Endothelial cell (in vitro differentiated cells): ENCODE results near the gene SNX5. TPM values are rescaled to one million over a fixed set of nuclear protein-coding genes. Genes with fewer than 3 reads are reported as not detected.

Experiments used
- DNase-seq: peaks from one replicate; pipeline ENCODE4 v3.0.0; 2021; ENCODE audit warnings: low spot score
- H3K27ac Mint-ChIP-seq: one replicate; pipeline ENCODE4 v1.8.0; 2021; ENCODE audit warnings: mixed read lengths, inconsistent platforms; ENCODE audit not compliant: unreplicated experiment
- H3K27me3 Mint-ChIP-seq: one replicate; pipeline ENCODE4 v1.8.0; 2021; ENCODE audit warnings: mild to moderate bottlenecking, moderate library complexity, mixed read lengths, inconsistent platforms; ENCODE audit not compliant: unreplicated experiment
- H3K36me3 Mint-ChIP-seq: one replicate; pipeline ENCODE4 v1.8.0; 2021; ENCODE audit warnings: mild to moderate bottlenecking, low read depth, mixed read lengths, inconsistent platforms; ENCODE audit not compliant: unreplicated experiment
- H3K4me1 Mint-ChIP-seq: one replicate; pipeline ENCODE4 v1.8.0; 2021; ENCODE audit warnings: mild to moderate bottlenecking, mixed read lengths, inconsistent platforms; ENCODE audit not compliant: unreplicated experiment
- H3K4me3 Mint-ChIP-seq: one replicate; pipeline ENCODE4 v1.8.0; 2021; ENCODE audit warnings: mild to moderate bottlenecking, mixed read lengths, inconsistent platforms; ENCODE audit not compliant: unreplicated experiment
- H3K9me3 Mint-ChIP-seq: one replicate; pipeline ENCODE4 v1.8.0; 2021; ENCODE audit warnings: mixed read lengths, inconsistent platforms; ENCODE audit not compliant: unreplicated experiment
- total RNA-seq: library from RNA; stranded (reverse); fragmentation: NEBNext Ultra II Directional; extraction: Animal tissue kit (Norgen Biotek cat#: 25700); gene quantifications from one replicate; pipeline ENCODE4 v1.2.1, GENCODE V29; 2021; ENCODE audit not compliant: unreplicated experiment
- TF ChIP-seq, protein P1 (sequence below): fragments of 200-600 bp; sonication (generic); IDR thresholded peaks from one replicate; pipeline ENCODE4 v1.5.0; 2021; ENCODE audit warnings: antibody characterized with exemption; ENCODE audit not compliant: unreplicated experiment

The SNX5 gene
- total RNA-seq, 1 donor from 2014 or later, result 61.7 TPM

DNA sequence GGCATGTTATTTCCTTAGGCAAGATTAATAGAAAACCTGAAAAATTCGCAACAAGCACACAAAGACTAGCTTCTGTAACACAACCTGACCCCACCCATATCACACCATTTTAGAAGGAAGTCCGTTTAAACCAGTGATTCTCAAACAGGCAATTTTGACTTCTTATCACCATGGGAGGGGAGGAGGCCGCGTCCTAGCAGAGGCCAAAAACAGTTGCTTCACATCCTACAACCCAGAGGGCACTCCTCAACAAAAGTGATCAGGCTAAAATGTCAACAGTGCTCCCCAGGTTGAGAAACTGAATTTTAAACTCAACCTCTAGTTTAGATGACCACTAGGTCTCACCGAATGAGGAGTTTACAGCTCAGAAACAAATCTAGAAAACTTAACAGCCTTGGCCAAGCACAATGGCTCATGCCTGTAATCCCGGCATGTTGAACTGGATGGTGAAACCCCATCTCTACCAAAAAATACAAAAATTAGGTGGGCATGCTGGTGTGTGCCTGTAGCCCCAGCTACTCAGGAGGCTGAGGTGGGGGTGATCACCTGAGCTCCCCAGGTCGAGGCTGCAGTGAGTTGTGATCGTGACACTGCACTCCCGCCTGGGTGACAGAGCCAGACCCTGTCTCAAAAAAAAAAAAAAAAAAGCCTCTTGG lies 3.4 kb downstream of the SNX5 start:
- Mint-ChIP-seq H3K4me3 (no peak overlapping the region), H3K27me3 (peaks cover 5% of the 10 kb centered on the region), H3K36me3 (peaks cover 5% of the 10 kb centered on the region), H3K9me3 (no peaks in the 10 kb centered on the region), H3K27ac (peak overlapping the region; percentile 80), H3K4me1 (peaks cover 44% of the 10 kb centered on the region)
- no peak for DNase-seq
- TF ChIP-seq, protein P1, sequence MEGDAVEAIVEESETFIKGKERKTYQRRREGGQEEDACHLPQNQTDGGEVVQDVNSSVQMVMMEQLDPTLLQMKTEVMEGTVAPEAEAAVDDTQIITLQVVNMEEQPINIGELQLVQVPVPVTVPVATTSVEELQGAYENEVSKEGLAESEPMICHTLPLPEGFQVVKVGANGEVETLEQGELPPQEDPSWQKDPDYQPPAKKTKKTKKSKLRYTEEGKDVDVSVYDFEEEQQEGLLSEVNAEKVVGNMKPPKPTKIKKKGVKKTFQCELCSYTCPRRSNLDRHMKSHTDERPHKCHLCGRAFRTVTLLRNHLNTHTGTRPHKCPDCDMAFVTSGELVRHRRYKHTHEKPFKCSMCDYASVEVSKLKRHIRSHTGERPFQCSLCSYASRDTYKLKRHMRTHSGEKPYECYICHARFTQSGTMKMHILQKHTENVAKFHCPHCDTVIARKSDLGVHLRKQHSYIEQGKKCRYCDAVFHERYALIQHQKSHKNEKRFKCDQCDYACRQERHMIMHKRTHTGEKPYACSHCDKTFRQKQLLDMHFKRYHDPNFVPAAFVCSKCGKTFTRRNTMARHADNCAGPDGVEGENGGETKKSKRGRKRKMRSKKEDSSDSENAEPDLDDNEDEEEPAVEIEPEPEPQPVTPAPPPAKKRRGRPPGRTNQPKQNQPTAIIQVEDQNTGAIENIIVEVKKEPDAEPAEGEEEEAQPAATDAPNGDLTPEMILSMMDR, result no peak

DNA sequence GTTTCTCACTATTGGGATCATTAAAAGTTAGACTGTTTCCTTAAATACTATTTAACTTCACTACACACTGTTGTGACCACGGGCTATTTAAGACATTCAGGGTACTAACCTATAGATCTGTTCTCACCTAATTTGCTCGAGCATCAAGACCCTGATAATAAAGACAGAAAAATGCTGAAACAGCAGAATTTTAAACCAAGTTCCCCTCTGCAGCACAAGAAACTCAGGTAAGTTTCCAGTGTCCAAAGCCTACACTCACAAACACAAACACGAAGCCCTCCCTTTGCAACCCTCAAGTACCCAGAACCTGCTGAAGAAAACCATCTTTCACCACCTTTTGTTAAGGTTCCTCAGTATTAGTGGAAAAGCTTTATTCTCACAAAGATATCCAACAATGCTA lies 4.0 kb downstream of the SNX5 start:
- Mint-ChIP-seq H3K27me3 (peaks cover 2% of the 10 kb centered on the region), H3K4me1 (peaks cover 43% of the 10 kb centered on the region), H3K36me3 (peaks cover 3% of the 10 kb centered on the region), H3K4me3 (no peak overlapping the region), H3K9me3 (no peaks in the 10 kb centered on the region), H3K27ac (peak overlapping the region; percentile 37)
- TF ChIP-seq, protein P1, result no peak
- no peak for DNase-seq

DNA sequence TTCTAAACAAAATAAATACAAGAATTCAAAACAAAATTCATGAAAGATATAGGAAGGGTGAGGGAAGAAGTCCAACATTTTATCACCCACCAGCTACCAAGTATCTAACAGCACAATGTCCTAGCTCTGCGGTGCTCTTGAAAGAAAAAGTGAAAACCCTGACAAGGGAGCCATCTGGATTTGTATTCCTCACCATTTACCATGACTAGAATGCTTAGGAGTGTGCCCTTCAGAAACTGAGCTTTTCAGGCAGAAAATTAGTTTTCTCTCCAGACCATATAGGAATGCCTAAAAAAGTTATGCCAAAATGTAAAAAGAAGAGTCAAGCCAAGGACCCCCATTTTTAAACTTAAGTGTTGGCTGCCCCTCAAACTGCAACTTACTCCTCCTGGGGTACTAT lies 4.5 kb downstream of the SNX5 start:
- Mint-ChIP-seq H3K4me3 (no peak overlapping the region), H3K36me3 (no peaks in the 10 kb centered on the region)

DNA sequence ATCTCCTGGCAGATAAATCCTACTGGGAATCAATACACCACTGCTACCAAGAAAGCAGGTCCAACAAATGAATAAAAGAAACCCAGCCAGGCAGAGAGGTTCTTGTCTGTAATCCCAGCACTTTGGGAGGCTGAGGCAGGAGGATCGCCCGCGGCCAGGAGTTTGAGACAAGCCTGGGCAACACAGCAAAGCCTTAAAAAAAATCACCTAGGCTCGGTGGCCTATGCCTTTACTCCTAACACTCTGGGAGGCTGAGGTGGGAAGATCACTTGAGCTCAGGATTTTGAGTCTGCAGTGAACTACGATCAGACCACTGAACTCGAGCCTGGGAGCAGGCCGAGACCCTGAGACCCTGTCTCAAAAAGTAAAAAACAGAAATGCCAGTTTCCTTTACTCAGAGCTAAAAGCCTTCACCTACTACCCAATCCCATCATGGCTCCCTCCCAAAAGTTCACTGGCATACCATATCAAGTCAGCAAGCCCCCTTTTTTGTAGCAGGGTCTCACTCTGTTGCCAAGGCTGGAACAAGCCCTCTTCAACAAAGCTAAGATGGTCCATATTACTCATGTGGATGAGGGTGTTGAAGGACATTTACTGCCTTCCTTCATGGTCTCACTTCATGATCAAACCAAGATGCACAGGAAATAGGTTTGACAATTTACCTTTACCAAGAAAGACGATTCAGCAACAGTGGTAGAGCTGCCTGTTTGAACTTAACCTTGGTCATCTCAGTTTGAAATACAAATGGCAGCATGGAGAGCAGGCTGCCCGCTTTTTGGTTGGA lies 5.3 kb downstream of the SNX5 start:
- DNase-seq, result no peak
- H3K9me3 Mint-ChIP-seq, result no peaks in the 10 kb centered on the region
- H3K36me3 Mint-ChIP-seq, result no peaks in the 10 kb centered on the region
- H3K27me3 Mint-ChIP-seq, result peaks cover 2% of the 10 kb centered on the region
- TF ChIP-seq, protein P1, result no peak
- H3K27ac Mint-ChIP-seq, result peak overlapping the region; percentile 9
- H3K4me1 Mint-ChIP-seq, result peaks cover 48% of the 10 kb centered on the region
- no peak overlapping the region for H3K4me3 Mint-ChIP-seq

More for the DNA sequence above, 4.5 kb downstream of the SNX5 start:
- DNase-seq, result no peak
- Mint-ChIP-seq H3K4me1 (peaks cover 44% of the 10 kb centered on the region), H3K27ac (no peak overlapping the region), H3K27me3 (peaks cover 2% of the 10 kb centered on the region), H3K9me3 (no peaks in the 10 kb centered on the region)
- TF ChIP-seq, protein P1, result no peak

DNA sequence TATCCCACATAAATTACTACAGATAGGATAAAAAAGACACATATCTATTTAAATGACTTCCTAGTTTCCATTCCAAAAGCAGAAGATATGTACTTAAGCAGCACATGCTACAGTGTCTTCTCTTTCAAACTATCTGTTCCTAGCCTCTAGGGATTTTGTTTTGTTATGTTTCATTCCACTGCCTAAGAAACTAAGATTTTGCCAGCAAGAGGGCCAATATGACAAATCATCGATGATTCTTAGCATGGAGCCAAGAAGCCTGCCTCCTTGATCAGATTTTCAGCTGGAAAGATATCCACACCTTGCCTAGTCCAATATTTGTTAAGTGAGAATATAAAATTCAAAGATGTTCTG lies 7.0 kb downstream of the SNX5 start:
- Mint-ChIP-seq H3K36me3 (no peaks in the 10 kb centered on the region), H3K4me1 (peaks cover 35% of the 10 kb centered on the region), H3K27me3 (peaks cover 2% of the 10 kb centered on the region), H3K9me3 (no peaks in the 10 kb centered on the region), H3K4me3 (no peak overlapping the region), H3K27ac (peak overlapping the region; percentile 61)
- DNase-seq, result no peak
- TF ChIP-seq, protein P1, result no peak
